Measurements from ENCODE around the gene VWA2.

- TF ChIP-seq CTCF (IDR thresholded peaks at IDR 0.05 in 4 of 5, conservative IDR thresholded peaks at IDR 0.05 in 1 of 5) = no peak
- TF ChIP-seq POLR2A (IDR thresholded peaks at IDR 0.05) = no peak
These were observed 80.6 kb downstream of the VWA2 start for GRCh38 chr10:114319406-114320248.
